ENCODE data around the gene ANAPC2.

The ANAPC2 gene

DNA sequence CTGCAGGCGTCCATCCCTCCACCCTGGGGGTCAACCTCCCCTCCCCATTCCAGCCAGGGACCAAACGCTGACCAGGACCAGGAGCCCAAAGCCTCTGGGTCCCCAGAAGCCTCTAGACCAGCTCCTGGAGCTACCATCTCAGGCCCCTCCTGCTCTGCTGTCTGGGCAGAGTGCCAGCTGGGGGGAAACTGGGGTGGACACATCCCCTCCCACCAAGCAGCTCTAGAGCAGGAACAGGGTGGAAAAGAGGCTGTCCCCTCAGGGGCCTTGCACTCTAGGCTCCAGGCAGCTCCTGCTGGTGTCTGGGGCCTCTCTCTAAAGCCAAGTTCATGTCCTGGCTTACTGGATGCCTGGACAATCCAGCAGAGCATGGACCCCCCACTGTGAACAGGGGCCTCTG is 4.5 kb upstream of the ANAPC2 start:
- DNase-seq (ENCODE audit: low read depth): no peak

GRCh38 chr9:137192448-137192780 is 4.1 kb upstream of the ANAPC2 start:
- DNase-seq (ENCODE audit: low read depth): no peak

DNA sequence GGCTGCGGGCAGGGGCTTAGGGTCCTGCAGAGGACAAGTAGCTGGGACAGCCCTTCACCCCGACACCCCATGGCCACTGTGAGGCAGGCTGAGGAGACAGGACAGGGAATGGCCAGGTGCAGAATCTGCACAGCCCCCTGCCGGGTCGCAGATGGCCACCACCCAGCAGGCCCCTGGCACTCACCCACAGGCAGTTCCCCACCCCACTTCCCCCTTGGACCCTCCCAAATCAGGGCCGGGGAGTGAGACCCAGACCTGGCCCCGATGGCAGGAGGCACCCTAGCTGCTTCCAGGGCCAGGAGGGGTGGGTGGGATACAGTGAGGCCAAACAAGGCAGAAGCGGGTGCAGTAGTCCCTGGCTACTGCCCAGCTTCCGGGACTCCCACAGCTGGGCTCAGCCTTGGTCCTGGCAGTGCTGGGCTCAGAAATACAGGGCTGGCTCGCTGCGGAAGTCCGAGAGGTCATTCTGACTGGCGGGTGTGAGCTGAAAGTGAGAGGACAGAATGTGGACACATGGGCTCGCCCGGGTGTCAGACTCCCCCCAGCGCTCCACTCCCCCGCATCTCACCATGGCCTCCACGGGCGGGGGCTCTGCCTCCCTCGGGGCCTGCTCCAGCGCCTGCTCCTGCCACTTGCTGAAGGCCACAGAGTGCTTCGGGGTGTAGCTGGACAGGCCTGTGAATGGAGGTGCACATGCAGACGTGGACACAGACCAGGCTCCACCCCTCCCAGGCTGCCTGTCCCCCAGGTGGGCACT is 3.5 kb upstream of the ANAPC2 start:
- DNase-seq (ENCODE audit: low read depth): no peak

DNA sequence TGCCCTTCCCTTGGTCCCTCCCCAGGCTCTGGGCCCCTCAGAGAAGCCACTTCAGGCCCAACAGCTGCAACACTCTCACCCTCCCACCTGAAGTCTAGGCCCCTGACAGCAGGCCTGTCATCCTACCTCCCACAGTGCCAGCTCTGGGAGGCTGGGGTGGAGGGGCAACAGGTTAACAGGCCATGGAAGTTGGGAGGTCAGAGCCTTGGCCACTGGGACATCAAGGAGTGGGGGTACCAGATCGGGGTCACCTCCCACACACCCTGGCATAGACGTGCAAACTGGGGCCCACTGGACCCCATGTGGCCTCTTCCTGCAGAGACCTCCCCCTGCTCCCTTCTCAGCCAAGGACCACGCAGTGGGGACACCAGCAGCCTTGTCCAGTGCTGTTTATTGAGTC is 2.9 kb upstream of the ANAPC2 start:
- no peak for DNase-seq (ENCODE audit: low read depth)

DNA sequence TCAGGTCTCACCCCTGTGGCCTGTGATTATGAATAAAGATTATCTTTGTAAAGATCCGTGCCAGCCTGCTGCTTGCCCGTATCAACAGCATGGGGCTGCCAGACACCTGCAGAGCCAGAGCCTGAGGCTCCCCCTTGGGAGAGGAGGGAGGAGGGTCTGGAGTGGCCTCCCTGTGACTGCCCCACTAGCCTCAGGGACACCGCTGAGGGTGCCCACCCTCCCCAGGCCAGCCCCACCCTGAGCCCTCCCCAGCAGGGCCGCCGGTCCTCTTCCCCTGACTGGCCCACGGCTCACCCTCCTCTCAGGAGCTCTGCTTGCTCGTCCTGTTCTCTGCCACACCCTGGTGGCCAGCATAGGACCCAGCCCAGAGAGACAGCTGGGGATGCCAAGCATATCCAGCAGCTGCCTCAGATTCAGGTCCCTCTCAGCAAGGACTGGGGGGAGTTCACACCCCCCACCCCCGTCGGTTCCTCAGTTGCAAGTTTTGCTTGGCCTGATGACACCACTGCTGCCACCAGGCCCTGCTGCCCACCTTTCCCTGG is 2.0 kb upstream of the ANAPC2 start:
- DNase-seq (ENCODE audit: low read depth): no peak

GRCh38 chr9:137189297-137190295 is 1.2 kb upstream of the ANAPC2 start:
- DNase-seq (ENCODE audit: low read depth): no peak

DNA sequence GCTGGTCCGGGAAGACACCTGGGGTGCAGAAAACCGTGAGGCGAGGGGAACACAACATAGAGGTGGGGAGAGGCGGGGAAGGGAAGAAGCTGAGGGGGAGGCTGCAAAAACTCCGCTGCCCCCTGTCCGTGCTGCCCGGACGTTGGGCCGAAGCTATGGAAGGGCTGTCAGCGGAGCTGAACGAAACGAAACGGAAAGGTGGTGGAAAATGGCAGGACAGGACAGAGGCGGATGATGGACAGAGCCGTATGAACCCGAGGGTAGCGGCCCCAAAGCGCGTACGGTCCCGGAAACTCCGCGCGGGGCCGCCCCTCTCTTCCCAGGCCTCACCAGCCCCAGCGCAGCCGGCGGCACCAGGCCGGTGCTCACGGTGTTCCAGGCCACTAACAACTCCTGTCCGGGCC is 272 bp downstream of the ANAPC2 start:
- DNase-seq (ENCODE audit: low read depth): no peak

DNA sequence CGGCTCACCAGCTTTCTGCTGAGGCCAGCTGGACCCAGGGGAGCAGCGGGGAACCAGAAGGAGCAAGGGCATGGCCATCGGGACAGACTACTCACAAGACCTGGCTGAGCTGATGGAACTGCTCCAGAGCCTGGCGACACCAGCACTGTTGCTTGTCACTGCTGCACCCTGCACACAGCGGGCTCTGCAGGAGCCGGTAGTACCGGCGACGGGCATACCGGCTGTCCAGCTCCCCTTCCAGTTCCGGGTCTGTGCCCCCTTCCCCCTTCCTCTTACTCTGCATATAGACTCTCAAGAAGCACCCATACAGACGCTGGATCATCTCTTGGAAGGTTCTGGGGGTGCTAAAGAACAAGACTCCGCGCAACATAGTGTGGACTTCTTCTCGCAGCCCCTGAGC is 974 bp downstream of the ANAPC2 start:
- DNase-seq (ENCODE audit: low read depth): no peak

- no peak for DNase-seq (ENCODE audit: low read depth)
Observed at GRCh38 chr9:137186385-137186784, 2.0 kb downstream of the ANAPC2 start.

GRCh38 chr9:137185921-137186320 is 2.4 kb downstream of the ANAPC2 start:
- DNase-seq (ENCODE audit: low read depth): no peak

DNA sequence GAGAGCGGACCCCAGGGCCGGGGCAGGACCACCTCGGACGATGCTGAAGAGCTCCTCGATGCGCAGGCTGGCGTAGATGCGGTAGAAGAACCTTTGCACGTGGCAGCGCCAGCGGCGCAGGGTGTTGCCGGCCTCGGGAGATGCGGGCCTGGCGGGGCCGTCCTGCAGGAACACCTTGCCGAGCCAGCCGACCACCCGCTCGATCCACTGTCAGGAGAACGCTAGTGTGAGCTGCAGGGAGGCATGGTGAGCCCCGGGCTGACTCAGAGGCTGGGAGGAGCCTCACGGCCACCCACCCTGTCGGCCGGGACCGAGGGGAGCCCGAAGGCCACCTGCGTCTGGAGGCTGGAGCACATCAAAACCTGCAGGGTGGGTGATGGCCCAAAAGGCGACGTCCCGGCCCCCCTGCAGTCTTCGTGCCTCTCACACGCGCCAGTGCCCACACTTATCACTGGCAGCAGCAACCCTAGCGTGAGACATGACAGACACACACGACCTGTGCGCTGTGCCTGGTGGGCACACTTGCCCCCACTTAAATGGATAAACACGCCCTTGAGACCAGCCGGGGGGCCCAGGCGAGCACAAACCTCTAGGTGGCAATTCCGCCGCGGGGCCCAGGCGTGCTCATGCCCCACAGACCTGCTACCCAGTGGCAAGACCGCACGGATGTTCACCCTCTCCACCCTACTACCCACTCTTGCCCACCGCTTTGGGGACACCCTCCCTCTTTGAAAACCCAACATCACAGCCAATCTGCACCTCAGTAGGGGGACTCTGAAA is 3.3 kb downstream of the ANAPC2 start:
- DNase-seq (ENCODE audit: low read depth): no peak

DNA sequence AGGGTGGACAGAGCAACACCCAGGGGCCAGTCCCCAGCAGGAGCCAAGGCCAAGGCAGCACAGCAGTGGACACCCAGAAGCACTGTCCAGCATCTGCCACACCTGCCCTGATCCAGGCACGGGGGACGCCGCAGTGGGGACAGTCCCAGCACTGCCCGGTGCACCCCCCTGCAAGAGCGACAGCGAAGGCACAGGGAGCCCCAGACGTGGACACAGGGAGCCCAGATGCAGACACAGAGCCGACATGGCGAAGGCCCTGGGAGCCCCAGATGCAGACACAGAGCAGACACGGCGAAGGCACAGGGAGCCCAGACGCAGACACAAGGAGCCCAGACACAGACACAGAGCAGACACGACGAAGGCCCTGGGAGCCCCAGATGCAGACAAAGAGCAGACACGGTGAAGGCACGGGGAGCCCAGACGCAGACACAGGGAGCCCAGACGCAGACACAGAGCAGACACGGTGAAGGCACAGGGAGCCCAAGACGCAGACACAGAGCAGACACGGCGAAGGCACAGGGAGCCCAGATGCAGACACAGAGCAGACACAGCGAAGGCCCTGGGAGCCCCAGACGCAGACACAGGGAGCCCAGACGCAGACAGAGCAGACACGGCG is 4.3 kb downstream of the ANAPC2 start:
- no peak for DNase-seq (ENCODE audit: low read depth)

DNA sequence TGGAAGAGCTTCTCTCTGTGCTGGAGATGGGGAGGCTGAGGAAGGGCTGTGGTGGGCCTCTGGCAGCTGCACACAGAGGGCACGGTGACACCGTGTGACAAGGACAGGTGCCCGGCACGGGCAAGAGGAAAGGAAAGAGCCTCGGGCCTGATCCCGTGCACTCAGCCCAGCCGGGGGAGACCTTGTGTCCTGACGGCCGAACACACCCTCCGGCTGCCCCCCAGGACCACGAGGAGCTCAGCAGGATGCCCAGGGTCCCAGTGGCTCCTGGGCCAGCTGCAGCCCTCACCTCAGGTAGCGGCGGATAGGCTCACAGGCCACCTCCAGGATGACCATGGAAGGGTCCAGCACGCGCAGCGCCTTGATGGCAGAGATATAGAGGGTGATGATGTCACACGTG is 5.5 kb downstream of the ANAPC2 start:
- DNase-seq (ENCODE audit: low read depth): no peak

GRCh38 chr9:137181680-137182079 is 6.7 kb downstream of the ANAPC2 start:
- no peak for DNase-seq (ENCODE audit: low read depth)

- DNase-seq (ENCODE audit: low read depth): no peak
Observed at GRCh38 chr9:137180491-137180890, 7.9 kb downstream of the ANAPC2 start.

DNA sequence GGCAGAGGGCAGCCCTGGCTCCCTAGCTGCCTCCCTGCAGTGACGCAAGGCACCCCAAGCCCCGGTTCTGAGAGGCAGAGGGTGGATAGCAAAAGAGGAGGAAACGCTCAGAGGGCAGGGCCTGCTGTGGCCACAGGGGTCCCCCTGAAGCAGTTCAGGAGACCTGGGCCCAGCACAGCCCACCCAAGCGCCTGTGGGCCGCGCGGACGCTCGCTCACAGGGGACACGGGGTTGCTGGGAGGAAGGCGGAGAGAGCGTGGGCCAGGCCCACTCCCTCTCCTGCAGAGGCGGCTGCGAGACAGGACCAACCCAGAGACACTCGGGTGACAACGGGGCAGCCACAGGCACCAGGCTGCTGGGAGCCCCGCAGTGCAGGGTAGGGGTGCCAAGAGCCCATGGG is 8.6 kb downstream of the ANAPC2 start:
- DNase-seq (ENCODE audit: low read depth): no peak

DNA sequence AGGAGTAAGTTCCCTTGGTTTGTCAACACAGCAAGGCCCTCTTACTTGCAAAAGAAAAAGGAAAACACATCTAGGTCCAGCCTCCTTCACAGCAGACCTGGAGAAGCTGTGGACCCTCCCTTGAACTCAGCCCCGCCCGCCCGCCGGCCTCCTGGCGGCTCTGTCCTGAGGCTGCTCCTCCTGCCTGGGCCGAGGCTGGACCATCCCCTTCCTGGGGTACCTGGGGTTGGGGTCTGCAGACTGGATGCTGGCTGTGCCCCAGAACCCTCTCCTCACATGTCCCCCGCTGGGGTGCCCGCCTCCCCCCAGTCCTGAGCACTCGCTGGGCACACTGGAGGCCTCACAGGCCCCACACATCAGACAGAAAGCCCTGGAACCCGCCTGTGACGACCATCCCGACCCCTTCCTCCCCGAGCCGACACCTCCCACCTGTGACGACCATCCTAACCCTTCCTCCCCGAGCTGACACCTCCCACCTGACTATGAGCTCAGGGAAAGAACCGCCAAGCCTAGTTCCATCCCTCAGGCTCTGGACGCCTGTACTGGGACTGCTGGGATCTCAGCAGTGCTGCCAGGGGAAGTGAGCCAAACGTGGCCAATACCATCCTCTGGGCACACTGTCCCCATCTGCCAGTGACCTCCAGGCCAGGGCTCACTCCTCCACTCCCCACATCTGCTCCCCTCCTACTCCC is 9.3 kb downstream of the ANAPC2 start:
- no peak for DNase-seq (ENCODE audit: low read depth)

GRCh38 chr9:137178201-137178938 is 10.0 kb downstream of the ANAPC2 start:
- DNase-seq (ENCODE audit: low read depth): no peak

GRCh38 chr9:137176302-137177182 is 11.8 kb downstream of the ANAPC2 start:
- DNase-seq (ENCODE audit: low read depth): no peak
